MM.1S (cell line): Measurements from ENCODE around the gene SECISBP2.
"Not testable (repeated sequence)": the region's sequence is repeated elsewhere in the genome, so short reads cannot be mapped to it uniquely, and the experiment has no call there.

ENCODE experiments used
- DNase-seq: peaks from one replicate; pipeline ENCODE4 v3.0.0-alpha.2; 2015
- H2AFZ ChIP-seq: fragments of 300-600 bp; sonication (generic); 2 replicates; pipeline ENCODE4 v1.6.0; 2016; ENCODE audit warnings: antibody characterized with exemption, low read length
- H3F3A ChIP-seq: fragments of 300-600 bp; sonication (generic); 2 replicates; pipeline ENCODE4 v1.6.1; 2016; ENCODE audit warnings: mild to moderate bottlenecking, antibody characterized with exemption, low read length, moderate library complexity, mixed read lengths; ENCODE audit not compliant: insufficient read depth
- H3K27ac ChIP-seq: fragments of 300-600 bp; sonication (generic); 2 replicates; pipeline ENCODE4 v1.5.1; 2016; ENCODE audit warnings: mild to moderate bottlenecking, low read length
- H3K27me3 ChIP-seq: fragments of 300-600 bp; sonication (generic); replicated peaks from 2 replicates; pipeline ENCODE4 v1.6.0; 2016; ENCODE audit warnings: low read length; ENCODE audit not compliant: insufficient read depth
- H3K36me3 ChIP-seq: fragments of 300-600 bp; sonication (generic); replicated peaks from 2 replicates; pipeline ENCODE4 v1.6.1; 2016; ENCODE audit warnings: mild to moderate bottlenecking, low read length, mixed read lengths; ENCODE audit not compliant: insufficient read depth
- H3K4me1 ChIP-seq: fragments of 300-600 bp; sonication (generic); 2 replicates; pipeline ENCODE4 v1.6.1; 2016; ENCODE audit warnings: low read length, mixed read lengths
- H3K4me2 ChIP-seq: fragments of 300-600 bp; sonication (generic); 2 replicates; pipeline ENCODE4 v1.6.0; 2016; ENCODE audit warnings: low read depth, low read length
- H3K4me3 ChIP-seq: fragments of 300-600 bp; sonication (generic); 2 replicates; pipeline ENCODE4 v1.5.1; 2016; ENCODE audit warnings: low read length, mixed read lengths
- H3K79me2 ChIP-seq: fragments of 300-600 bp; sonication (generic); 2 replicates; pipeline ENCODE4 v1.6.1; 2016; ENCODE audit warnings: mixed run types, low read length, mixed read lengths
- H3K9ac ChIP-seq: fragments of 300-600 bp; sonication (generic); 2 replicates; pipeline ENCODE4 v1.6.1; 2016; ENCODE audit warnings: low read length, mixed read lengths
- H3K9me2 ChIP-seq: fragments of 300-600 bp; sonication (generic); replicated peaks from 2 replicates; pipeline ENCODE4 v1.6.1; 2016; ENCODE audit warnings: mild to moderate bottlenecking, low read length, mixed read lengths; ENCODE audit not compliant: insufficient read depth
- H3K9me3 ChIP-seq: fragments of 300-600 bp; sonication (generic); replicated peaks from 2 replicates; pipeline ENCODE4 v1.6.1; 2016; ENCODE audit warnings: mild to moderate bottlenecking, low read length, mixed read lengths; ENCODE audit not compliant: insufficient read depth
- H4K20me1 ChIP-seq: fragments of 300-600 bp; sonication (generic); 2 replicates; pipeline ENCODE4 v1.6.1; 2016; ENCODE audit warnings: mild to moderate bottlenecking, low read length, moderate library complexity, mixed read lengths; ENCODE audit not compliant: insufficient read depth
- CTCF ChIP-seq: fragments of 300-600 bp; sonication (generic); IDR thresholded peaks from 2 replicates; pipeline ENCODE4 v1.5.1; 2016; ENCODE audit warnings: antibody characterized with exemption, low read length, mixed read lengths
- EZH2 ChIP-seq: fragments of 300-600 bp; sonication (generic); optimal IDR thresholded peaks from 2 replicates; pipeline ENCODE3; 2017; ENCODE audit warnings: low read depth, mild to moderate bottlenecking, antibody characterized with exemption, low read length, mixed read lengths
- EZH2phosphoT487 ChIP-seq: fragments of 300-600 bp; sonication (generic); IDR thresholded peaks from 2 replicates; pipeline ENCODE4 v1.6.1; 2018; ENCODE audit warnings: antibody characterized with exemption, low read length

Gene SECISBP2

GRCh38 chr9:89318123-89319014 is at the start of gene SECISBP2:
Gene SECISBP2, plus strand, starts transcription at chr9:89318500. Its CDS starts 77 bp downstream, at chr9:89318577.
- Histone ChIP-seq H3K4me3 (peak within 1 kb of the TSS; percentile 85), H3K27ac (peak within 1 kb of the TSS; percentile 98), H4K20me1 (peaks cover 5% of the 10 kb centered on the region; the same call in 1 of the 2 replicates), H3K9me2 (no peaks in the 10 kb centered on the region), H3K4me2 (peak within 1 kb of the TSS; percentile 78), H2AFZ (peak within 1 kb of the TSS; percentile 58), H3K9me3 (no peaks in the 10 kb centered on the region), H3K79me2 (peaks cover 82% of the 10 kb centered on the region), H3F3A (peaks cover 55% of the 10 kb centered on the region), H3K4me1 (peaks cover 41% of the 10 kb centered on the region), H3K36me3 (peaks cover 11% of the 10 kb centered on the region; the same call in 1 of the 2 replicates), H3K27me3 (no peaks in the 10 kb centered on the region), H3K9ac (peak within 1 kb of the TSS; percentile 96)
- DNase-seq, result peak; percentile 95
- TF ChIP-seq EZH2 (no peak), CTCF (peak; percentile 77; the same call in 1 of the 2 replicates)

- no peaks in the 10 kb centered on the region for H3K79me2 ChIP-seq
- no peaks in the 10 kb centered on the region for H3K9me2 ChIP-seq
- no peaks in the 10 kb centered on the region for H3K36me3 ChIP-seq
- TF ChIP-seq EZH2 (no peak), EZH2phosphoT487 (no peak), CTCF (no peak)
- no peaks in the 10 kb centered on the region for H4K20me1 ChIP-seq
- H3K4me3 ChIP-seq, result no peak overlapping the region
- H3K4me1 ChIP-seq, result peaks cover 5% of the 10 kb centered on the region; the same call in 1 of the 2 replicates
- H3K4me2 ChIP-seq, result no peak overlapping the region
- H3K27ac ChIP-seq, result no peak overlapping the region
- no peaks in the 10 kb centered on the region; the same call in 1 of the 2 replicates for H3K27me3 ChIP-seq
- H3K9ac ChIP-seq, result no peak overlapping the region
- 0 out of 2 replicates have a peak, but pooled peaks cover 7% of the 10 kb centered on the region for H3F3A ChIP-seq
- H3K9me3 ChIP-seq, result no peaks in the 10 kb centered on the region
- DNase-seq, result no peak
- no peak overlapping the region for H2AFZ ChIP-seq
Measured at GRCh38 chr9:89273528-89274279, 44.6 kb upstream of the SECISBP2 start.

- no peak overlapping the region for H3K27ac ChIP-seq
- H3K9me2 ChIP-seq, result no peaks in the 10 kb centered on the region
- no peak overlapping the region for H3K4me2 ChIP-seq
- 0 out of 2 replicates have a peak, but pooled peaks cover 7% of the 10 kb centered on the region for H3F3A ChIP-seq
- no peaks in the 10 kb centered on the region for H3K9me3 ChIP-seq
- no peaks in the 10 kb centered on the region; the same call in 1 of the 2 replicates for H3K27me3 ChIP-seq
- H3K4me3 ChIP-seq, result no peak overlapping the region
- no peaks in the 10 kb centered on the region for H4K20me1 ChIP-seq
- no peaks in the 10 kb centered on the region for H3K36me3 ChIP-seq
- no peak for DNase-seq
- TF ChIP-seq EZH2phosphoT487, result no peak
- TF ChIP-seq CTCF, result no peak
- no peak for TF ChIP-seq EZH2
- H3K9ac ChIP-seq, result no peak overlapping the region
- no peak overlapping the region for H2AFZ ChIP-seq
- peaks cover 9% of the 10 kb centered on the region for H3K4me1 ChIP-seq
- no peaks in the 10 kb centered on the region for H3K79me2 ChIP-seq
Measured at GRCh38 chr9:89274838-89275237, 43.5 kb upstream of the SECISBP2 start.

- not testable (repeated sequence) for H3K36me3 ChIP-seq, H3K79me2 ChIP-seq, H2AFZ ChIP-seq, H3K4me3 ChIP-seq, H3K9me3 ChIP-seq, H3K4me1 ChIP-seq, H3K27ac ChIP-seq, H3K9ac ChIP-seq, H3K27me3 ChIP-seq, H3K9me2 ChIP-seq, H3K4me2 ChIP-seq, H4K20me1 ChIP-seq, H3F3A ChIP-seq, DNase-seq
Measured at GRCh38 chr9:89276040-89276439, 42.3 kb upstream of the SECISBP2 start.
